ENCODE data around the gene COG7.

GRCh38 chr16:23401139-23401538, 51.9 kb downstream of the COG7 start:
- TF ChIP-seq, protein P1, sequence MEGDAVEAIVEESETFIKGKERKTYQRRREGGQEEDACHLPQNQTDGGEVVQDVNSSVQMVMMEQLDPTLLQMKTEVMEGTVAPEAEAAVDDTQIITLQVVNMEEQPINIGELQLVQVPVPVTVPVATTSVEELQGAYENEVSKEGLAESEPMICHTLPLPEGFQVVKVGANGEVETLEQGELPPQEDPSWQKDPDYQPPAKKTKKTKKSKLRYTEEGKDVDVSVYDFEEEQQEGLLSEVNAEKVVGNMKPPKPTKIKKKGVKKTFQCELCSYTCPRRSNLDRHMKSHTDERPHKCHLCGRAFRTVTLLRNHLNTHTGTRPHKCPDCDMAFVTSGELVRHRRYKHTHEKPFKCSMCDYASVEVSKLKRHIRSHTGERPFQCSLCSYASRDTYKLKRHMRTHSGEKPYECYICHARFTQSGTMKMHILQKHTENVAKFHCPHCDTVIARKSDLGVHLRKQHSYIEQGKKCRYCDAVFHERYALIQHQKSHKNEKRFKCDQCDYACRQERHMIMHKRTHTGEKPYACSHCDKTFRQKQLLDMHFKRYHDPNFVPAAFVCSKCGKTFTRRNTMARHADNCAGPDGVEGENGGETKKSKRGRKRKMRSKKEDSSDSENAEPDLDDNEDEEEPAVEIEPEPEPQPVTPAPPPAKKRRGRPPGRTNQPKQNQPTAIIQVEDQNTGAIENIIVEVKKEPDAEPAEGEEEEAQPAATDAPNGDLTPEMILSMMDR (conservative IDR thresholded peaks at IDR 0.05; ENCODE audit: low read length): no peak
- no peak for TF ChIP-seq EZH2phosphoT487 (IDR thresholded peaks at IDR 0.05; ENCODE audit: borderline replicate concordance)

All from Loucy (cell line).